Esophagus muscularis mucosa (tissue), 4 donors: ENCODE data around the gene FAM135A. TPM values are rescaled to one million over a fixed set of nuclear protein-coding genes. Genes with fewer than 3 reads are reported as not detected.

Source experiments
- DNase-seq: peaks from one replicate; pipeline ENCODE4 v3.0.0-alpha.2; 2017; ENCODE audit errors: extremely low spot score
- H3K27ac ChIP-seq, 4 donors: fragments of 200-600 bp; sonication (generic); replicated peaks in 1 of 4; 1 replicate in 3 of 4; 2 replicates in 1 of 4; pipeline ENCODE4 v1.5.1; 2016 to 2019; ENCODE audit warnings: mild to moderate bottlenecking in 1 of 4
- H3K27me3 ChIP-seq, 4 donors: fragments of 200-600 bp; sonication (generic); one replicate each; pipeline versions ENCODE4 v1.5.1 to v1.6.0; 2016 to 2019
- H3K36me3 ChIP-seq, 4 donors: fragments of 200-600 bp; sonication (generic); one replicate each; pipeline ENCODE4 v1.5.1; 2016 to 2019
- H3K4me1 ChIP-seq, 4 donors: fragments of 200-600 bp; sonication (generic); one replicate each; pipeline ENCODE4 v1.5.1; 2016 to 2019
- H3K4me3 ChIP-seq, 4 donors: fragments of 200-600 bp; sonication (generic); 1 replicate in 2 of 4; 2 replicates in 2 of 4; pipeline ENCODE4 v1.5.1; 2016 to 2019; ENCODE audit warnings: mild to moderate bottlenecking in 4 of 4, moderate library complexity in 1 of 4
- H3K9me3 ChIP-seq, 4 donors: fragments of 200-600 bp; sonication (generic); 1 replicate in 3 of 4; 2 replicates in 1 of 4; pipeline ENCODE4 v1.5.1; 2016 to 2019
- EP300 ChIP-seq: sonication (generic); formaldehyde crosslinking; IDR thresholded peaks from one replicate; pipeline ENCODE4 v1.6.1; 2017; ENCODE audit warnings: antibody characterized with exemption
- POLR2A ChIP-seq: fragments of 450-650 bp; IDR thresholded peaks from one replicate; pipeline ENCODE4 v1.6.1; 2017; ENCODE audit warnings: antibody characterized with exemption, moderate library complexity, mild to moderate bottlenecking, low read depth
- POLR2AphosphoS5 ChIP-seq, 2 donors: sonication (generic); formaldehyde crosslinking; IDR thresholded peaks; one replicate each; pipeline ENCODE4 v1.6.1; 2017; ENCODE audit warnings: antibody characterized with exemption in 2 of 2
- WGBS: methylation state at CpG from one replicate; pipeline ENCODE4 v1.1.5; 2018; 5-methylcytosine and 5-hydroxymethylcytosine counted together
- intact Hi-C: fragments of 100-400 bp; cut with DNase I; formaldehyde crosslinking; loops from one replicate; pipeline ENCODE4 v1.15.1; 2023
- total RNA-seq, 4 donors: library from RNA; depleted of rRNA; stranded (reverse); fragments of >200 nt; gene quantifications; one replicate each; pipeline versions ENCODE4 v1.1.0 to v1.2.1, GENCODE V29; 2016
- TF ChIP-seq, protein P1 (sequence below), 3 experiments: fragments of 200-600 bp in 2 of 3; fragments of 450-650 bp in 1 of 3; sonication (generic) in 2 of 3; IDR thresholded peaks; one replicate each; pipeline ENCODE4 v1.5.1; 2017 to 2019; ENCODE audit warnings: antibody characterized with exemption in 3 of 3, mild to moderate bottlenecking in 2 of 3, moderate library complexity in 1 of 3

The FAM135A gene
- total RNA-seq, 4 donors from 2014 or later: 14.8 to 21.3 (median 19.8) TPM

DNA sequence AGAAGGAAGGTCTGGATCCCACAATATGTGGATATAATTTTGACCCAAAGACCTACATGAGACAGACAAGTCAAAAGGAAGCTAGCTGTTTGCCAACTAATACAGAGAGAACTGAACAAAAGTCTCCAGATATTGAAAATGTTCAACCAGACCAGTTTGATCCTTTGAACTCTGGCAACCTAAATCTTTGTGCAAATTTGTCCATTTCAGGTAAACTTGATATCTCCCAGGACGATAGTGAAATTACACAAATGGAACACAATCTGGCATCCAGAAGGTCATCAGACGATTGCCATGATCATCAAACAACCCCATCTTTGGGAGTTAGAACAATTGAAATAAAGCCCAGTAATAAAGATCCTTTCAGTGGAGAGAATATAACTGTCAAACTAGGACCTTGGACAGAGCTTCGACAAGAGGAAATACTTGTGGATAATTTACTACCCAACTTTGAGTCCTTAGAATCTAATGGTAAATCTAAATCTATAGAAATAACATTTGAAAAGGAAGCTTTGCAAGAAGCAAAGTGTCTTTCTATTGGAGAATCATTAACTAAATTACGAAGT lies 111.5 kb downstream of the FAM135A start:
- no peak overlapping the region for H3K4me3 ChIP-seq
- no peak overlapping the region for H3K27ac ChIP-seq
- 98% methylated on average over 4 of the region's 4 CpGs for WGBS
- TF ChIP-seq EP300 (no peak), POLR2A (no peak), POLR2AphosphoS5 (IDR thresholded peaks at IDR 0.05) (no peak)
- TF ChIP-seq, protein P1, sequence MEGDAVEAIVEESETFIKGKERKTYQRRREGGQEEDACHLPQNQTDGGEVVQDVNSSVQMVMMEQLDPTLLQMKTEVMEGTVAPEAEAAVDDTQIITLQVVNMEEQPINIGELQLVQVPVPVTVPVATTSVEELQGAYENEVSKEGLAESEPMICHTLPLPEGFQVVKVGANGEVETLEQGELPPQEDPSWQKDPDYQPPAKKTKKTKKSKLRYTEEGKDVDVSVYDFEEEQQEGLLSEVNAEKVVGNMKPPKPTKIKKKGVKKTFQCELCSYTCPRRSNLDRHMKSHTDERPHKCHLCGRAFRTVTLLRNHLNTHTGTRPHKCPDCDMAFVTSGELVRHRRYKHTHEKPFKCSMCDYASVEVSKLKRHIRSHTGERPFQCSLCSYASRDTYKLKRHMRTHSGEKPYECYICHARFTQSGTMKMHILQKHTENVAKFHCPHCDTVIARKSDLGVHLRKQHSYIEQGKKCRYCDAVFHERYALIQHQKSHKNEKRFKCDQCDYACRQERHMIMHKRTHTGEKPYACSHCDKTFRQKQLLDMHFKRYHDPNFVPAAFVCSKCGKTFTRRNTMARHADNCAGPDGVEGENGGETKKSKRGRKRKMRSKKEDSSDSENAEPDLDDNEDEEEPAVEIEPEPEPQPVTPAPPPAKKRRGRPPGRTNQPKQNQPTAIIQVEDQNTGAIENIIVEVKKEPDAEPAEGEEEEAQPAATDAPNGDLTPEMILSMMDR (IDR thresholded peaks at IDR 0.05): no peak
- no peaks in the 10 kb centered on the region for H3K9me3 ChIP-seq
- no peak for DNase-seq
- no peaks in the 10 kb centered on the region for H3K27me3 ChIP-seq
- H3K36me3 ChIP-seq: peaks cover 0 to 49% (median 21%) of the 10 kb centered on the region in 4 donors
- H3K4me1 ChIP-seq: no peaks in the 10 kb centered on the region
- intact Hi-C loops: no loop called here

DNA sequence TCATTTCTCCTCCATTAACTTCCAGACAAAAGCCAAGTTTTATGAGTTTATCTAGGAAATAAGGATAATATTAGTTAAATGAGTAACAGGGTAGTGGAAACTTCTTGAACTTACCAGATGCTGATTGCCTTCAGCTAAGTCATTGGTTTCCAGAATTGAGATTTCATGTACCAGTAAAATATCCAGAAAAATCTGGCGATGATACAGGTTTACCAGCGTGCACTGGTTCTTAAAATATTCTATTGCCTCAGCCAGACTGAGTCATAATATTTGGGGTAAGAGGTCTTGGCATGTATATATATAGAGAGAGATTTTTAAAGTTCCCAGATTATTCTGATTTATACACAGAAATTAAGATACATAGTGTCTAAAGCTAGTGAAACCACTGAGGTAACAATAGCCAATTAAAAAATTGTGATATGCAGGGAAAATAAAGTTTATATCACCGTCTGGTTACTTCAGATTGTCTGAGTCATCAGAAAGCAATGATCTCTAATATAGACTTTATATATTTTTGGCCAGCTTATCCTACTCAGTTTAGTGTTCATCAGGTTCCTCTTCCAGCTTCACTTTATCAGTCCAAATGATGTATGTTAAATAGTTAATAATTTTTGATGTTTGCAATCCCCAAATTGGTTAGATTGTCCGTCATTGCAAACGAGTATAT lies 113.9 kb downstream of the FAM135A start:
- no peak overlapping the region for H3K4me3 ChIP-seq
- no peaks in the 10 kb centered on the region for H3K4me1 ChIP-seq
- intact Hi-C loops: no loop called here
- no peaks in the 10 kb centered on the region for H3K9me3 ChIP-seq
- DNase-seq: no peak
- H3K27ac ChIP-seq: no peak overlapping the region
- TF ChIP-seq POLR2AphosphoS5 (IDR thresholded peaks at IDR 0.05) (no peak), EP300 (no peak), POLR2A (no peak)
- TF ChIP-seq, protein P1 (IDR thresholded peaks at IDR 0.05): no peak
- 86% methylated on average over 5 of the region's 5 CpGs for WGBS
- H3K36me3 ChIP-seq: peaks cover 0 to 59% (median 29%) of the 10 kb centered on the region in 4 donors
- H3K27me3 ChIP-seq: no peaks in the 10 kb centered on the region

DNA sequence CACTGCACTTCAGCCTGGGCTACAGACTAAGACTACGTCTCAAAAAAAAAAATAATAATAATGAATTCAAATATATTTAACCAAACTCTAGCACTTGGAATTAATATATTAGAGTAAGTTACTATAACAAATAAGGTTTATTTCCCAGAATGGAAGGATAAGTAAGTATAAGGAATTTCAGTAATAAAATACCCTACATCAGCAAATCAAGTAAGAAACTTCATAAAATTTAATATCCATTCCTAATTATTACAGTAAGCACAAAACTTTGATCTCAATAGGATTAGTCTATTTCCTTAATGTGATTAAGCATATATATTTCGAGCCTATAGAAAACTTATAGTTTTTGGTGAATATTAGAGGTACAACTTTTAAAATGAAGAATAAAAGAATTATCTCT lies 116.7 kb downstream of the FAM135A start:
- H3K36me3 ChIP-seq: peaks cover 0 to 53% (median 30%) of the 10 kb centered on the region in 4 donors
- H3K9me3 ChIP-seq: no peaks in the 10 kb centered on the region
- DNase-seq: no peak
- intact Hi-C loops: no loop called here
- H3K27me3 ChIP-seq: no peaks in the 10 kb centered on the region
- no peak for TF ChIP-seq POLR2A
- TF ChIP-seq EP300: no peak
- TF ChIP-seq, protein P1 (IDR thresholded peaks at IDR 0.05): no peak
- no peak for TF ChIP-seq POLR2AphosphoS5 (IDR thresholded peaks at IDR 0.05)
- no peaks in the 10 kb centered on the region for H3K4me1 ChIP-seq
- H3K4me3 ChIP-seq: no peak overlapping the region
- no peak overlapping the region for H3K27ac ChIP-seq
- 100% methylated on average over 2 of the region's 2 CpGs for WGBS

DNA sequence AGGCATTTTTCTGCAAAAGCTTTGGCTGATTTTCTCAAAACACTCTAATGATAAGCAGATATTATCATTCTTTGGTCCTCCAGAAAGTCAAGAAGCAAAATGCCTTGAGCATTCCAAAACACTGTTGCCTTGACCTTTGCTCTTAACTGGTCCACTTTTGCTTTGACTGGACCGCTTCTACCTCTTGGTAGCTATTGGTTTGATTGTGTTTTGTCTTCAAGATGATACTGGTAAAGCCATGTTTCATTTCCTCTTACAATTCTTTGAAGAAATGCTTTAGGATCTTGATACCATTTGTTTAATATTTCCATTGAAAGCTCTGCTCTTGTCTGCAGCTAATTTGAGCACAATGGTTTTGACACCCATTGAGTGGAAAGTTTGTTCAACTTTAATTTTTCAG lies 117.8 kb downstream of the FAM135A start:
- Histone ChIP-seq H3K4me1 (no peaks in the 10 kb centered on the region), H3K27me3 (no peaks in the 10 kb centered on the region), H3K9me3 (no peaks in the 10 kb centered on the region), H3K4me3 (no peak overlapping the region), H3K36me3 (peaks cover 0 to 52% (median 32%) of the 10 kb centered on the region in 4 donors), H3K27ac (no peak overlapping the region)
- intact Hi-C loops: no loop called here
- no peak for DNase-seq
- TF ChIP-seq EP300 (no peak), POLR2AphosphoS5 (IDR thresholded peaks at IDR 0.05) (no peak)
- 90% methylated on average over 1 of the region's 1 CpG for WGBS

DNA sequence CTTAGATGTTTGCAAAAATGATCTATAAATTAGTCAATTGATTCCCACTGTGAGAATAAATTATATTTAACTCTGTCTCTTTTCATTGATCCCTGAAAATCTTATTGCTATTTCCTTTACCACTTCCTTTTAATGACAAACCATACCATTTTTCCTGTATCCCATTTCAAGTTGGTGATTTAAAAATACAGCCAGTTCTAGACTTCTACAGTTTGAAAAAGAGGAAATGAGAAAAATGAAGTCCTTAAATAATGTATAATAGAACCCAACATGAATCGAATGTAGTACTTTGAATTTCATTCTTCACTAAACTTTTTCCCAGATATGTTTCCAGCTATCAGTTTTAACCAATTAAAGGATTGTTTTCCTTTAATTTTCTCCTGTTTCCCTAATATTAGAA lies 124.0 kb downstream of the FAM135A start:
- no peak for TF ChIP-seq EP300
- TF ChIP-seq, protein P1 (IDR thresholded peaks at IDR 0.05): no peak
- TF ChIP-seq POLR2AphosphoS5 (IDR thresholded peaks at IDR 0.05): no peak
- no peak for TF ChIP-seq POLR2A
- DNase-seq: no peak
- peaks cover 5 to 71% (median 32%) of the 10 kb centered on the region in 4 donors for H3K36me3 ChIP-seq
- no peaks in the 10 kb centered on the region for H3K4me1 ChIP-seq
- intact Hi-C loops: no loop called here
- H3K4me3 ChIP-seq: no peak overlapping the region
- no peaks in the 10 kb centered on the region for H3K9me3 ChIP-seq
- 85% methylated on average over 1 of the region's 1 CpG for WGBS
- no peaks in the 10 kb centered on the region for H3K27me3 ChIP-seq
- no peak overlapping the region for H3K27ac ChIP-seq
